Ascending aorta (tissue), 2 donors: ENCODE results near the gene SCN7A. TPM values are rescaled to one million over a fixed set of nuclear protein-coding genes. Genes with fewer than 3 reads are reported as not detected.

ENCODE experiments used
- DNase-seq, 2 donors: peaks; one replicate each; pipeline ENCODE4 v3.0.0-alpha.2; 2019; ENCODE audit warnings: low spot score in 2 of 2
- H3K27ac ChIP-seq, 2 donors: fragments of 200-600 bp; sonication (generic); one replicate each; pipeline ENCODE4 v1.5.1; 2016 to 2017; ENCODE audit warnings: mild to moderate bottlenecking in 1 of 2
- H3K27me3 ChIP-seq: fragments of 200-600 bp; sonication (generic); one replicate; pipeline ENCODE4 v1.5.1; 2017
- H3K36me3 ChIP-seq, 2 donors: fragments of 200-600 bp; sonication (generic); one replicate each; pipeline ENCODE4 v1.5.1; 2016
- H3K4me1 ChIP-seq, 2 donors: fragments of 200-600 bp; sonication (generic); one replicate each; pipeline ENCODE4 v1.5.1; 2016 to 2017; ENCODE audit warnings: mild to moderate bottlenecking in 1 of 2
- H3K4me3 ChIP-seq, 2 donors: fragments of 200-600 bp; sonication (generic); one replicate each; pipeline ENCODE4 v1.5.1; 2016 to 2017; ENCODE audit warnings: mild to moderate bottlenecking in 1 of 2
- H3K9me3 ChIP-seq, 2 donors: fragments of 200-600 bp; sonication (generic); one replicate each; pipeline ENCODE4 v1.5.1; 2016
- CTCF ChIP-seq, 3 experiments: fragments of 200-600 bp in 2 of 3; fragments of 450-650 bp in 1 of 3; sonication (generic) in 2 of 3; IDR thresholded peaks; one replicate each; pipeline ENCODE4 v1.5.1; 2016 to 2019; ENCODE audit warnings: antibody characterized with exemption in 3 of 3, mild to moderate bottlenecking in 1 of 3, moderate library complexity in 1 of 3
- intact Hi-C: fragments of 100-400 bp; cut with DNase I; formaldehyde crosslinking; loops from one replicate; pipeline ENCODE4 v1.15.1; 2023
- total RNA-seq: library from RNA; depleted of rRNA; stranded (reverse); fragments of >200 nt; gene quantifications from one replicate; pipeline ENCODE4 v1.1.0, GENCODE V29; 2016

SCN7A gene
- total RNA-seq, 1 donor from 2014 or later = 2.9 TPM

DNA sequence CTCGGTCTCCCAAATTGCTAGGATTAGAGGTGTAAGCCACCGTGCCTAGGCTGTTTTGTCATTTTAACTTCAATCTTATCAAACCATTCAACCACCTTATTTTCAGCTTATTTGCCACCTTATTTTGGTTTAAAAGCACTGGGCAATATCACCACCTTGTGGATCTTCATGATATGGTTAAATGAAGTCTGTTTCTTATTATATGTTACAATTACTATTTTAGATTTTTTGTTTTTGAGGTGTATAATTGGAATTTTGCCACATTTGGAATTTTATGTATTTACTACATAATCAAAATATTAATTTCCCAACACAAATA lies 74.5 kb downstream of the SCN7A start:
- Histone ChIP-seq H3K9me3 (no peaks in the 10 kb centered on the region), H3K27me3 (no peaks in the 10 kb centered on the region), H3K36me3 (no peaks in the 10 kb centered on the region), H3K4me1 (no peaks in the 10 kb centered on the region), H3K27ac (no peak overlapping the region), H3K4me3 (no peak overlapping the region)
- no peak for DNase-seq
- TF ChIP-seq CTCF (IDR thresholded peaks at IDR 0.05) = peak in 1 of 3 experiments; percentile 6
- intact Hi-C loops = no loop called here

- Histone ChIP-seq H3K27ac (no peak overlapping the region), H3K4me1 (no peaks in the 10 kb centered on the region), H3K36me3 (no peaks in the 10 kb centered on the region), H3K4me3 (no peak overlapping the region), H3K27me3 (no peaks in the 10 kb centered on the region), H3K9me3 (no peaks in the 10 kb centered on the region)
- DNase-seq = no peak
- no peak for TF ChIP-seq CTCF (IDR thresholded peaks at IDR 0.05)
- intact Hi-C loops = no loop called here
These were observed 75.0 kb downstream of the SCN7A start for GRCh38 chr2:166418853-166419615.

- Histone ChIP-seq H3K4me3 (no peak overlapping the region), H3K36me3 (no peaks in the 10 kb centered on the region), H3K27me3 (no peaks in the 10 kb centered on the region), H3K9me3 (no peaks in the 10 kb centered on the region), H3K4me1 (no peaks in the 10 kb centered on the region), H3K27ac (no peak overlapping the region)
- intact Hi-C loops = no loop called here
- no peak for DNase-seq
- no peak for TF ChIP-seq CTCF (IDR thresholded peaks at IDR 0.05)
These were observed 76.4 kb downstream of the SCN7A start for GRCh38 chr2:166417669-166418068.

DNA sequence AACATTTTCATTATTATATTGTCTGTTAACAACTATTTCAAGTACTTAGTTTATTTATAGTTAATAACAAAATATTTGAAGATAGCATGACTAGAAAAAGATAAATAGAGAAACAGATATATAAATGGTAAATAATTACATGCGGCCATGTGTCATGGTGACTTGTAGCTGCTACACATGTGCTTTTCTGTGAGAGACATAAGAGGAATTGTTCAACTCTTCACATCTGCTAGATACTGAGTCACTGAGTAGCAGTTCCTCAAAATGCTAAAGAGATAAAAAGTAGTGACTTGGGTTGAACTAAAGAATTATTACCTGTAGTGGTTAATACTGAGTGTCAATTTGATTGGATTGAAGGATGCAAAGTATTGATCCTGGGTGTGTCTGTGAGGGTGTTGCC lies 80.8 kb downstream of the SCN7A start:
- H3K27me3 ChIP-seq = no peaks in the 10 kb centered on the region
- DNase-seq = no peak
- H3K4me3 ChIP-seq = no peak overlapping the region
- no peaks in the 10 kb centered on the region for H3K4me1 ChIP-seq
- no peaks in the 10 kb centered on the region for H3K9me3 ChIP-seq
- intact Hi-C loops = no loop called here
- H3K27ac ChIP-seq = no peak overlapping the region
- TF ChIP-seq CTCF (IDR thresholded peaks at IDR 0.05) = no peak
- H3K36me3 ChIP-seq = no peaks in the 10 kb centered on the region

DNA sequence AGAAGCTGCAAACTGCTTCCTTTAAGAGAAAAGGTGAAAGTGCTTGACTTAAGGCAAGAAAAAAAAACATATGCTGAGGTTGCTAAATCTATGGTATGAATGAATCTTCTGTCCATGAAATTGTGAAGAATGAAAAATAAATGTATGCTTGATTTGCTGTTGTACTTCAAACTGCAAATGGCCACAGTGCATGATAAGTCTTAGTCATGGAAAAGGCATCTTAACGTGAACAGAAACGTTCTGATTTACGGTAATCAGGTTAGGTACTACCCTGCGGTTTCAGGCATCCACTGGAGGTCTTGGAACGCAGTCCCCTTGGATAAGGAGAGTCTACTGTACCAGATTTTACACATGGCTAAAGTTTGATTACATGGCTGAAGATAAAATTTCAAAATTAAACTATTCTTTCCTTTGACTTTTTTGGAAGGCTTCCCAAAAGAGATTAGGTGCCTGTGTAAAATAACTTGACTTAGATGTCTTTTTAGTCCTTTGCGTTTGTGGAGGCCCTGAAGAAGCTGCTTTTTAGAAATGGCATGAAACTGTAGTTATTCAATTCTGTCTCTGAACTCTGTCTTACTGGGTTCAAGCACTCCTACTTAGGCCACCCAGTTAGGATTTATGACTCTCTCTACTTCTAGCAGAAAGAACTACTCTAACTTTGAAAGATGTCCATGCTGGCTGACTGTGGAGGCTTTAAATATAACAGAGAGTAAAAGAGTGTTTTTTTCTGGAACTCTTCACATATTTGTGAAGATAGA lies 82.4 kb downstream of the SCN7A start:
- Histone ChIP-seq H3K27ac (no peak overlapping the region), H3K4me1 (no peaks in the 10 kb centered on the region), H3K36me3 (no peaks in the 10 kb centered on the region), H3K9me3 (no peaks in the 10 kb centered on the region), H3K4me3 (no peak overlapping the region), H3K27me3 (no peaks in the 10 kb centered on the region)
- intact Hi-C loops = no loop called here
- no peak for TF ChIP-seq CTCF (IDR thresholded peaks at IDR 0.05)
- DNase-seq = no peak
